NCI-H2227 (cell line): Measurements from ENCODE around the gene TRPM7.

Experiments used
- DNase-seq: peaks from one replicate; lab custom pipeline; 2025; ENCODE audit not compliant: unreplicated experiment; lab: John Stamatoyannopoulos, UW

Gene TRPM7

DNA sequence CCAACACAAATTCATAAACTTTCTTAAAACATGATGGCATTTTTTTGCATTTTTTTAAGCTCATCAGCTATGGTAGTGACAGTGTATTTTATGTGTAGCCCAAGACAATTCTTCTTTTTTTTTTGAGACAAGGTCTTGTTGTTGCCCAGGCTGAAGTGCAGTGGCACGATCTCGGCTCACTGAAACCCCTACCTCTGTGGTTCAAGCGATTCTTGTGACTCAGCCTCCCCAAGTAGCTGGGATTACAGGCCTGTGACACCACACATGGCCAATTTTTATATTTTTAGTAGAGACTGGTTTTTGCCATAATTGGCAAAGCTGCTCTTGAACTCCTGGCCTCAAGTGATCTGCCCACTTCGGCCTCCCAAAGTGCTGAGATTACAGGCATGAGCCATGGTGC lies 122.8 kb downstream of the TRPM7 start:
- DNase-seq: no peak

GRCh38 chr15:50562735-50563640 lies 123.6 kb downstream of the TRPM7 start:
- no peak for DNase-seq

- no peak for DNase-seq
Measured at GRCh38 chr15:50558012-50558411, 128.6 kb downstream of the TRPM7 start.

- no peak for DNase-seq
Measured at GRCh38 chr15:50556642-50557371, 129.8 kb downstream of the TRPM7 start.

DNA sequence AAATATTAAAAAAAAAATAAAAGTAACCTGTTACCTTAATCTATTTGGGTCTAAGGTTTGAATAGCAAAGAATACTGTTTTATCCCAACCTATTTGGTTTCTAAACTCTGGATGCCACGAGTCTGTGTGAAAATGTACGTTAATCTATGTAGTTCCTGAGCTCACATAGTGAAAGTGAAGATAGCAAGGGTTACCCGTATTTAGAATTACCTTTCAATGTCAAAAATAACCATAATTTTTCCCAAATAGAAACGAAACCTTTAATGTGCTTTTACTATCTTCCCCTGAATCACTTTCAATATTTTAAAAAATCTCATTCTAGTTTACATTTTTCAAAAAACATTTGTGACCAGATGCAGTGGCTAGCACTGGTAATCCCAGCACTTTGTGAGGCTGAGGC lies 134.4 kb downstream of the TRPM7 start:
- DNase-seq: no peak

DNA sequence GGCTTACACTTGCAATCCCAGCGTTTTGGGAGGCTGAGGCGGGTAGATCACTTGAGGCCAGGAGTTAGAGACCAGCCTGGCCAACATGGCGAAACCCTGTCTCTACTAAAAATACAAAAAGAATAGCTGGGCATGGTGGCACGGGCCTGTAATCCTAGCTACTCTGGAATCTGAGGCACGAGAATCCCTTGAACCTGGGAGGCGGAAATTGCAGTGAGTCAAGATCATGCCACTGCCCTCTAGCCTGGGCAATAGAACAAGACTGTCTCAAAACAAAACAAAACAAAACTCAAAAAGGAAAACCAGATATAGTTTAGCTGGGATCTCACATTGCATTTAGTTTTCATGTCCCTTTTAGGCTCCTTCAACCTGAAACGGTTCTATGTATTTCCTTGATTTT lies 137.3 kb downstream of the TRPM7 start:
- no peak for DNase-seq

DNA sequence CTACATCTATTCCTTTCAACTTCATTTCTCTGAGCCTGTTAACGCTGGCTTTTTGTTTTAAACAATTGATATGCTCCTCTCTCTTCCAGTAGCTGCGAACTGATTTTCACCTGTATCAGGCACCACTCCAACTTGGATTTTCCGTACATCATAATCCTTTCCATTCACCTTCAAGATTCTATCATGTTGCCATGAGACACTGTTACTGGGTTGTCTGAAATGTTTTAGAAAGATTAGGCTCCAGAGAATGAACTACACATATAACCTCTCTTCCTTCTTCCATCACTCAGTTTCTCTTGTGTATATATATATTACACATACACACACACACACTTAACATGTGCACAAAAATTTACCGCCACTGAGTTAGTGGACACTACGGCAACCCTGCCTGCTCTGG lies 140.0 kb downstream of the TRPM7 start, which contains the start of gene USP50:
Gene USP50, minus strand, starts transcription at position 101 of the 400 bp plus-strand sequence. CDS start 141 bp downstream, outside the sequence.
- DNase-seq: no peak

GRCh38 chr15:50544368-50544767 lies 142.2 kb downstream of the TRPM7 start:
- no peak for DNase-seq

DNA sequence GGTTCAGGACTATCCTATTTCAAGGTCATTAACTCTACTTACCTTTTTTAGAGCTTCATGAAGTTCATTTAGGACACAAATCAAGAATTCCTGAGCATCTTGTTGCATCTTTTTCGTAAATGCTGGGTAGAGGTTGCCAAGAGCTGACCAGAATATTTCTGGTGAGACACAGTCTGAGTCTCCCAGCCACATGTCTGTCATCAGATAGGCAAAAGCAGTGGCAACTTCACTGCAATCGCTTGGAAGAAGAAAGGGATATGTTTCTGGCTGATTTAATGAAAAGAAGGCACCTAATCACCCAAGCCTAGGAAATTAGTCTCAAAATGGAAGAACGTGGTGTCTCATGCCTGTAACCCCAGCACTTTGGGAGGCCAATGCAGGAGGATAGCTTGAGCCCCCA lies 143.0 kb downstream of the TRPM7 start:
- no peak for DNase-seq

GRCh38 chr15:50542887-50543210 lies 143.7 kb downstream of the TRPM7 start:
- DNase-seq: no peak

- DNase-seq: no peak
Measured at GRCh38 chr15:50531766-50532165, 154.8 kb downstream of the TRPM7 start.

DNA sequence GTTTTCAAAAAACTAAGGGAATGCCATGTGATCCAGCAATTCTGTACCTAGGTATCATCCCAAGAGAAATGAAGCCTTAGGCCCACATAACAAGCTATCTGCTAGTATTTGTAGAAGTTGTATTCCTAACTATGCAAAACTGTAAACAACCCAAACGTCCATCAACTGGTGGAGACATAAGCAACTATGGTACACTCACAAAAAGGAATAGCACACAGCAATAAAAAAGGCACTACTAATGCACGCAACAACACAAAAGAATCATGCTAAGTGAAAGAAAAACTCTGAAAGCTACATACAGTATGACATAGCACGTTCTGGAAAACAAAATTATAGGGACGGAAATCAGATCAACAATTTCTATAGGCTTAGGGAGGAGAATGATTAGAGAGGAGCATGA lies 155.4 kb downstream of the TRPM7 start:
- DNase-seq: no peak

- no peak for DNase-seq
Measured at GRCh38 chr15:50523851-50524251, 162.7 kb downstream of the TRPM7 start.

DNA sequence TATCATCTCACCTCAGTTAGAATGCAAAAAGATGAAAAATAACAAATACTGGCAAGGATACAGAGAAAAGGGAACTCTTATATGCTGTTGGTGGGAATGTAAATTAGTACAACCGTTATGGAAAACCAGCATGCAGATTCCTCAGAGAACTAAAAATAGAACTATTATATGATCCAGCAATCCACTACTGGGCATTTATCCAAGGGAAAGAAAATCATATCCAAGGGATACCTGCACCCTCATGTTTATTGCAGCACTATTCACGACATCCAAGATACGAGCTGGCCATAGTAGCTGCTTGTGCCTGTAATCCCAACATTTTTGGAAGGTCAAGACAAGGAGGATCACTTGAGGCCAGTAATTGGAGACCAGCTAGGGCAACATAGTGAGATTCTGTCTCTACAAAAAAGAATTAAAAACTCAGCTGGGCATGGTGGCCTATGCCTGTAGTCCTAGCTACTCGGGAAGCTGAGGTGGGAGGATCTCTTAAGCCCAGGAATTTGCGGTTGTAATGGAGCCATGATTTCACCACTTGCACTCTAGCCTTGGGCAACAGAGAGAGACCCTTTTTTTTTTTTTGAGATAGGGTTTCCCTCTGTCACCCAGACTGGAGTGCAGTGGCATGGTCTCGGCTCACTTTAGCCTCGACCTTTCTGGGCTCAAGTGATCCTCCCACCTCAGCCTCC lies 166.7 kb downstream of the TRPM7 start:
- no peak for DNase-seq

DNA sequence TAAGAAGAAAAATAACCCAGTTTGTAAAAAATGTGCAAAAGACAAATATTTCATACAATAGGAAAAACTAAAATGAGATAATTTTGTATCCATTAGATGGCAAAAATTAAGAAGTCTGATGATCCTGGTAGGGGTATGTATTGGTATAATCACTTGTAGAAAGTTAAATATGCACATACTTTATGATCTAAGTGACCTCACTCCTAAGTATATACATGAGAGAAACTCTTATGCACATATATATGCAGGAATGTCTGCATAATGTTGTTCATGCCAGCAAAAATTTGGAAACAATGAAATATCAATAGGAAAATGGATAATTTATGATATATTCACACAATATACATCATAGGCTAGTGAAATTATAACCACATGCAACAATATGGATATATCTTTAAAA lies 173.6 kb downstream of the TRPM7 start:
- DNase-seq: no peak
